ENCODE results near the gene TEX14. TPM values are rescaled to one million over a fixed set of nuclear protein-coding genes. Genes with fewer than 3 reads are reported as not detected.

Gene TEX14
- total RNA-seq, 1 experiment from 2014 or later: not detected

DNA sequence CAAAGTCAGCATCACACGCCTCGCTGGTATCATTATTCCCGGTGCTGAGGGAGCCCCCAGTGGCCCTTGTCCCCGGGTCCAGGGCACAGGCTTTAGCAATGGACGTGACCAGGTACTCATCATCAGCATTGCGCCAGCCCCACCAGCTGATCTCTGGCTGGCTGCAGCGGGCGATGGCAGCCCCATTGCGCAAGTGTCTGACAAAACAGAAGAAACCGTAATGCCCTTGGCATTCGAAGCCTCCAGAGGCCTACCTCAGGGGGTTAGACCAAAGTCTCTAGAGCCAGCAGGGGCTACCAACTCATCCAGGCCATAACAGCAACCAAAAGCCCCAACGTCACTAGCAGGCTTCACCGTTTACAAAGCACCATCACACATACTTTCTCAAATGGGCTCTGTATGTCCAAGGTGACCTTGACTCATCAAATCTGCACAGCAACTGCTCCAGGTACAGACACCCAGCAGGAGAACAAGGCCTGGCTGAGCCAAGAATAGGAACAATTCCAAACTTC, 184.7 kb downstream of the TEX14 start:
- no peak overlapping the region for H3K27ac ChIP-seq (ENCODE audit: low read length)
- H3K9me3 ChIP-seq (ENCODE audit: low read length): no peaks in the 10 kb centered on the region
- no peaks in the 10 kb centered on the region for H3K9me2 ChIP-seq (replicated peaks; ENCODE audit: insufficient read depth, low read length)
- no peaks in the 10 kb centered on the region for H4K20me1 ChIP-seq (ENCODE audit: insufficient read depth, low read depth, low read length)
- H3K36me3 ChIP-seq (ENCODE audit: insufficient read depth, low read length): peaks cover 43% of the 10 kb centered on the region
- H3K79me2 ChIP-seq (ENCODE audit: low read length): peaks cover 14% of the 10 kb centered on the region
- H3K9ac ChIP-seq (ENCODE audit: low read length): no peak overlapping the region
- no peak for DNase-seq
- H2AFZ ChIP-seq (ENCODE audit: low read length): no peak overlapping the region
- H3K4me3 ChIP-seq (ENCODE audit: low read length): no peak overlapping the region
- H3K4me1 ChIP-seq (ENCODE audit: low read length): peaks cover 3% of the 10 kb centered on the region; the same call in 1 of the 2 replicates
- no peak overlapping the region for H3K4me2 ChIP-seq (ENCODE audit: low read depth, low read length, poor library complexity, severe bottlenecking)
- no peaks in the 10 kb centered on the region for H3K27me3 ChIP-seq (ENCODE audit: low read length)

Small RNA genes within 50 kb of the gene (small RNA-seq; reads per million reads assigned to genes)
- gene AC011195.1 (not detected), gene RF00012 (not detected), gene RNU1-108P (not detected), gene RNU1-52P (not detected), gene RNU1-85P (not detected)

Other genes starting within 250 kb of the TEX14 start
- gene HSF5, start 203.6 kb downstream of the TEX14 start, total RNA-seq (2014; rRNA removed; shearing (Covaris generic); ENCODE audit: low replicate concordance): 0.11 and 0.82 TPM in 2 replicates
- 53.6 and 64.0 TPM in 2 replicates for gene MTMR4, start 177.4 kb downstream of the TEX14 start, total RNA-seq (2014; rRNA removed; shearing (Covaris generic); ENCODE audit: low replicate concordance)
- gene RAD51C, start 557 bp upstream of the TEX14 start, total RNA-seq (2014; rRNA removed; shearing (Covaris generic); ENCODE audit: low replicate concordance): 38.1 and 53.7 TPM in 2 replicates
- gene PPM1E, start 63.8 kb upstream of the TEX14 start, total RNA-seq (2014; rRNA removed; shearing (Covaris generic); ENCODE audit: low replicate concordance): 0.56 and 1.0 TPM in 2 replicates